ENCODE data around the gene EWSR1. TPM values are rescaled to one million over a fixed set of nuclear protein-coding genes. Genes with fewer than 3 reads are reported as not detected.

EWSR1 gene
- total RNA-seq, 1 donor from 2014 or later = 205 TPM

DNA sequence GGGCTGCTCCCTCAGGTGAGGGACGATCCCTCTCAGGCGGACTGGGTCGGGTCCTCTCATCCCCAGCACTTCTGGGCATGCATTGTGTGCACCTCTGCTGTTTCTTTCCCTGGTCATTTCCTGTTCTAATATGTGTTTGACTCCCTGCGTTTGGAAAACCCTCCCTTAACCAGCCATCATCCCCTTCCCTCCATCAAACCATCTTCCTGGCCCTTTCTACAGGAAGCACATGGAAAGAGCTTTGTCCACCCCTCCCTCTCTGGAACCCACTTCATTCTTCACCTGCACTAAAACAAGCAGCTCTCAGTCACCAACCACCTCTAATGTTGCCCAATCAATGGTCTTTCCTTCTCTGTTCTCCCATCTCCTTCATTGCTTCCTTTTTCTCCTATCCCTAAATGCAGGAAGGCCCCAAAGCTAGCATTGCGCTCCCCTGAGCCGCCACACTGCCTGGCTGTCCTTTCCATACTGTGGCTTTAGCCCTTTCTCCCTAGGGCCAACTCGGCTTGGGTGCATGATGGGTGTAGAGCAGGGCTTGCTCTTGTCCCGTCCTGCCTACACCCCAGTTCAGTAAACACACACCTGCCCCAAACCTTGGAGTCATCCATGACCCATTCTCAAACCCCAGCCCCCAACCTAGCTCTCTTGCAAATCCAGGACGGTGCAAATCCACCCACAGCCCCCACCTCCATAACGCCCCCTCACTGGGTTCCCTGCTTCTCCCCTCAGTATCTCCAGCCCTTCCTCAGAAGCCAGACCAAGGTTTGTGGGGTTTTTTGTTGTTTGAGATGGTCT, 32.9 kb downstream of the EWSR1 start:
- DNase-seq (ENCODE audit: low spot score in 2 of 2) = no peak
- FAIRE-seq = no peak

DNA sequence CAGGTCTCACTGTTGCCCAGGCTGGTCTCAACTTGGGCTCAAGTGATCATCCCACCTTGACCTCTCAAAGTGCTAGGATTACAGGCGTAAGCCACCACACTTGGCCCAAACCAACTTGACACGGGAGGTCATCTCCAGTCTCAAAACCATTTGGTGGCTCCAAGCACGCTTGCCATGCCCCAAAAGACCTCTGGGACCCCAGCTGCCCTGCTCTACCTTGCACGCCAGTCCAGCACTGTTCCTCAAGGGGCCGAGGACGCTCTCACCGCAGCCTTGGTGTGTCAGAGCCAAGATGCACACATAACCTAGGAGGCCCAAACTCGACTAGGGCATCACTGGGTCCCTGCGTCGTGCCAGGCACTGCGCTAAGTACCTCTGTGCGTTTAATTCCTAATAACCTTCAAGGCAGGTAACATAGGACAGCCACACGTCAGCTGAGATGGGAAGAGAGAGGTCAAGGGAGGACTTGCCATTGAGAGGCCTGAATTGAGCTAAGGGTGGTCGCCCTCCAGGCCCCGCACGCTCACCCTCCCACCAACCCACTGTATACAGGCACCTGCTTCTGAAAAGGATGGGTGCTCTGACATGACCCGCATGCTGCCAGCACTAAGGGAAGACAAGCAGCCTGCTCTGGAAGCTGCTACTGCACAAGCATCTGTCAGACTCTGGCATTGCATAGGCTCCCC, 33.8 kb downstream of the EWSR1 start:
- FAIRE-seq (no peak), DNase-seq (ENCODE audit: low spot score in 2 of 2) (no peak)

DNA sequence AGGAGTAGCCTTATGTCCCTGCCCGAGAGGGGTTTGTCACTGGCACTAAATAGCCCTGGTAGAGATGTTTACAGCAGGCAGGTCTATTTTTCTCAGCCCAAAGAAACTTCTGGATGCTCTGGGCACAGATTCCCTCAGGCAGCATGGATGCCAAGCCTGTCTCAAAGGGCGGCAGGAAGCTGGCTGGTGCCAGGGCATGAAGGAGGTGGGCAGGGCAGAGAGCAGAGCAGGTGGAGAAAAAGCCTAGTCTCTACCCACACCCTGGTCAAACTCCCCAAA, 34.3 kb downstream of the EWSR1 start:
- no peak for DNase-seq (ENCODE audit: low spot score in 2 of 2)
- no peak for FAIRE-seq

DNA sequence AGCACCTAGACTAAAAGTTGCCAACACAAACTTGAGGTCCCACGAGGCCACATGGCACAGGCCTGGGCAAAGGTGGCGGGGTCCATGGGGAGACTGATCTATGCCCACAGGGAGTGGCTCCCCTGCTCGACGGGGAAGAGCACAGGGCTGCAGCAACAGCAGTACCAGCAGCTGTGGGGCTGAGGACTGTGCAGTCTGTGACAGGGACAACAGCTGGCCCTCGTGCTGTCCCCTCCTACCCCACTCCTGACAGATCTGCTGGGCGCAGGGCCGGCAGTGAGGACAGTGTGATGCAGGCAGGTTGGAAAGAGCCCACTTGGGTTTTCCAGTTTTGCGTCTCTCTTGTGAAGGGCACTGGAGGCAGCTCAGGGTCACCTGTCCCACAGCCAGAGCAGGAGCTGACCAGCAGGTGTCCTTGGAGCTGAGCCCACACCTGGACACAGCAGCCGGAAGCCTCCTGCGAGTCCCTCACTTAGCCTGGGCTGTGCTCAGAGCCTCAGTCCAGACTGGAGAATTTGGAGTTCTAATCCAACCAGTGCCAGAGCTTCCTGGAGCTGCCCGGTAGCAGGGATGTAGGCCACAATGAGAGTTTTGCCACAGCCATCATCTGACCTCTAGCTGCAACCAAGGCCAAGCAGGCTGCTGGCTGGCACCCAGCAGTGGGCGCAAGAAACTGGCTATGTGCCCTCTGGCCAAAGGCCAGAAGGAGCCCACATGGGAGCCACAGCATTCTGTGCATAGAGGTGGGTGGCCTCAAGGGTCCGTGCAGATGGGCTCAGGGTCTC, 34.8 kb downstream of the EWSR1 start:
- peak in 1 of 2 donors; percentile 41 for DNase-seq (ENCODE audit: low spot score in 2 of 2)
- no peak for FAIRE-seq

DNA sequence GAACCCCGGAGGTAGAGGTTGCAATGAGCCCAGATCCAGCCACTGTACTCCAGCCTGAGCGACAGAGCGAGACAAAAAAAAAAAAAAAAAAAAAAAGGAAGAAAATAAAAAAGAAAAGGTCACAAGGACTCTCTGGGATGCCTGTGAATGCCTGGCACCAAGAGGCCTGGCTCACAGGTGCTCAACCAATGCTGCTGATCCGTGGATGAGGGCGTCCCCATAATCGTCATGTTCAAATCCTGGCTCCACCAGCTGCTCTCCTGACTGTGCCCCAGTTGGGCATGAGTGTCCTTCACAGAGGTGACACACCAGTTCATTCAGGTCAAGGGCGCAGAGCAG, 37.7 kb downstream of the EWSR1 start:
- no peak for FAIRE-seq
- no peak for DNase-seq (ENCODE audit: low spot score in 2 of 2)

DNA sequence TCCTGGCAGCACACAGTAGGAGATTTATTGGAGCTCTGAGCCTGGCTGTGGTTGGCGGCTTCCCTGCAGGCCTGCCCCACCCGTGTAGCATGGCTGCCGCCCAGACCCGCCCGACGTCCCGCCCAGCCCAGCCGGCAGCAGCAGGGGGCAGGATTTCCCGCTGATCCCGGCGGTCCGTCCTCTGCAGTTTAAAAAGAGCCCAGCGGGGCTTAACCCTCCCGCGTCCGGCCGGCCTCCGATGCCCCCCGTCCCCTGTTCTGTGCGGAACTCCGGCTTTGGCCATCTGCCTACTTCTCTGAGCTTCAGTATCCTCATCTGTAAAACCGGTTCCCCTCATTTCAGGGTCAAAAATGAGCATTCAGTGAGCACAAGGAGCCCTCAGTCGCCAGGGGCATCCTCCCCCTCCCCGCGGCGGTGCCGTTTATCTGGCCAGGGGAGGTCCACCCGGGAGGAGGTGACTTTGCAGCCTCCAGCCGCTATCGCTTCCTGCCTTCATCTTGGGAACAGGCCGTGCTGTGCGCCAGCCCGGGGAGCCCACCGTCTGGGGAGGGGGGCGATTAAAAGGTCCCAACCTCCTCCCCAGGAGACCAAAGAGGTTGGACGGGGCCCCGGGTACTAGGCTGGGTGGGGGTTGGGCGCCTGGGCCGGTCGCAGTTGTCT, 38.2 kb downstream of the EWSR1 start, which contains the start of gene GAS2L1:
GAS2L1 (plus strand) TSS at position 476 of the 660 bp plus-strand sequence. CDS start 1,456 bp downstream, outside the sequence.
- FAIRE-seq = no peak
- peak; percentile 85 to 90 for DNase-seq (ENCODE audit: low spot score in 2 of 2)

DNA sequence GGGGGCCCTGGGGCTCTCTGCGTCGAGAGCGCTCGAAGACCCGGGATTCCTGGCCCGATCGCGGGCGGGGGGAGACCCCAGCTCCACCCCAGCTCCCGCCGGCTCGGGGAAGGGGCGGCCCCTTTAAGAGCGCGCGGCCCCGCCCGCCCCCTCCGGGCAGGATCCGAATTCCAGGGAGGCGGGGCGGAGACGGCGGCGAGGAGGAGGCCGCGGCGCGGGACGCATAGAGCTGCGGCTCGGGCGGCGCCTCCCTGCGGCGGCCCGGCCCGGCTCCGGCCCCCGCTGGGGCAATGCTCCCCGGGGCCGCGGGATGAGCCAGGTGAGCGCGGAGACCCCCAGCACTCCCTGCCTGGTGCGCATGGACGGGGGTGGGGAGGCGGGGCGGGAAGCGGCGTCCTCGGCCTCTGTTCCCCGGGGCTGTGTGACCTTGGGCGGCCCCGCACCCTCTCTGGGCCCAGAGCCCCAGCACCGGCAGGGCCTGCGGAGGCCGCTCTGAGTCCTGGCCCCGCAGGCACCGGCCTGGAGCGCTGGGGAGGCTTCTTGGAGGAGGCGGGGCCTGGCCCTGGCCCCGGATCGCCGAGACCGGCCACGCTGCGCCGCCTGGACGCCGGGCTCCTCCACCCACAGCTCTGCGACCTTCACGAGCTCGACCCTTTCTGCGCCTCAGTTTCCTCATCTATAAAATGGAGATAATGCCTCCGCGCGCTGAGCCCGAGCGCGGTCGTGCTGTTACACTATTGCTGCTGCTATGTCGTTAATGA, 38.9 kb downstream of the EWSR1 start:
- DNase-seq (ENCODE audit: low spot score in 2 of 2) = peak; percentile 84 to 87
- no peak for FAIRE-seq

DNA sequence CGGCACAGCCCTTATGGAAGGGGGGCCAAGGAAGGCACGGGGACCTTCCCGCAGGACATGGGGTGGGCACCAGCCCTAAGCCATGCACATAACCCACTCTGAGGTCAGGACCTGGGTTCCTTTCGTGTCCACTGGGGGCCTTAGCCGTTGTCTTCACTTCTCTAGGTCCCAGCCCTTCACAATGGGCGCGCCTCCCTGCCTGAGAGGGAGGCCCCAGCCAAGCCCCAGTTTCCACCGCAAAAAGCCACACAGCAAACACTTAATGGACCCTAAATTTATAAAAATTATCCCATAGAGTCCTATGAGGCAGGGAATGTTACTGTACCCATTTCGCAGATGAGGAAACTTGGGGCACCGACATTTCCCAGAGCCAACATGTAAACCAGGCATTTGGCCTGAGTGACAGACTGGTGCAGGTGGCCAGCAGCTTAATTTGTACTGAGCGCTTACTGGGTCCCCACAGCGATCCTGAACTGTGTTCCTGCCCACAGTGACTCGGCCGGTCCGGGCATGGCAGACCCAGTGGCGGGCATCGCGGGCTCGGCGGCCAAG, 39.6 kb downstream of the EWSR1 start:
- FAIRE-seq (no peak), DNase-seq (ENCODE audit: low spot score in 2 of 2) (peak in 1 of 2 donors; percentile 32)

DNA sequence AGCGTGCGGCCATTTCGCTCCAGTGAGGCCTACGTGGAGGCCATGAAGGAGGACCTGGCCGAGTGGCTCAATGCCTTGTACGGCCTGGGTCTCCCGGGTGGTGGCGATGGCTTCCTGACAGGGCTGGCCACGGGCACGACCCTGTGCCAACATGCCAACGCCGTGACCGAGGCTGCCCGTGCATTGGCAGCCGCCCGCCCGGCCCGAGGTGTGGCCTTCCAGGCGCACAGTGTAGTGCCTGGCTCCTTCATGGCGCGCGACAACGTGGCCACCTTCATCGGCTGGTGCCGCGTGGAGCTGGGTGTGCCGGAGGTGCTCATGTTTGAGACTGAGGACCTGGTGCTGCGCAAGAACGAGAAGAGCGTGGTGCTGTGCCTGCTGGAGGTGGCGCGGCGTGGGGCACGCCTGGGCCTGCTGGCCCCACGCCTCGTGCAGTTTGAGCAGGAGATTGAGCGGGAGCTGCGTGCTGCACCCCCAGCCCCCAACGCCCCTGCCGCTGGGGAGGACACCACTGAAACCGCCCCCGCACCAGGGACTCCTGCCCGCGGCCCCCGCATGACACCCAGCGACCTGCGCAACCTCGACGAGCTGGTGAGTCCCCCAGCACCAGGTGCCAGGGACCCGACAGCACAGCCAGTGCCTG, 40.2 kb downstream of the EWSR1 start:
- no peak for FAIRE-seq
- no peak for DNase-seq (ENCODE audit: low spot score in 2 of 2)

DNA sequence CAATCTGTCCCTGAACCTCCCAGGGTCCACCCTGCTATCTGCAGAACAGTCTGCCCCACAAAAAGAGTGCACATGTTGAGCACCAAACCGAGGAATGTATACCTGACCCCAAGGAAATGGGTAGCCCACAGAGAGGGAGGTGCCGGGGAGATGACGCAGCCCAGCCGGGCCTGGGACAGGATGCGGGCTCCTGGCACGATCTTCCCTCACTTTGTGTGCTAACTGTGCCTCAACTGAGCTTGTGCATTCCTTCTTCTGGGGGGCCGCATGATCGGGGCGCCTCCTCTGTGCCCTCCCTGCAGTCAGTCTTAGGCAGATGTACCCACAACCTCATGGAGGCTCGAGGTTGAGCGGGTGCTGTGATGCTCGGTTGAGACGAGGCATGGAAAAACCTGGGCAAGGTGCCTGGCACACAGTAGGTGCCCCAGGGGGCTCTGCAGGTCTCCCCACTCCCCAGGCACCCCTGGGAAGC, 40.8 kb downstream of the EWSR1 start:
- DNase-seq (ENCODE audit: low spot score in 2 of 2) (no peak), FAIRE-seq (no peak)

DNA sequence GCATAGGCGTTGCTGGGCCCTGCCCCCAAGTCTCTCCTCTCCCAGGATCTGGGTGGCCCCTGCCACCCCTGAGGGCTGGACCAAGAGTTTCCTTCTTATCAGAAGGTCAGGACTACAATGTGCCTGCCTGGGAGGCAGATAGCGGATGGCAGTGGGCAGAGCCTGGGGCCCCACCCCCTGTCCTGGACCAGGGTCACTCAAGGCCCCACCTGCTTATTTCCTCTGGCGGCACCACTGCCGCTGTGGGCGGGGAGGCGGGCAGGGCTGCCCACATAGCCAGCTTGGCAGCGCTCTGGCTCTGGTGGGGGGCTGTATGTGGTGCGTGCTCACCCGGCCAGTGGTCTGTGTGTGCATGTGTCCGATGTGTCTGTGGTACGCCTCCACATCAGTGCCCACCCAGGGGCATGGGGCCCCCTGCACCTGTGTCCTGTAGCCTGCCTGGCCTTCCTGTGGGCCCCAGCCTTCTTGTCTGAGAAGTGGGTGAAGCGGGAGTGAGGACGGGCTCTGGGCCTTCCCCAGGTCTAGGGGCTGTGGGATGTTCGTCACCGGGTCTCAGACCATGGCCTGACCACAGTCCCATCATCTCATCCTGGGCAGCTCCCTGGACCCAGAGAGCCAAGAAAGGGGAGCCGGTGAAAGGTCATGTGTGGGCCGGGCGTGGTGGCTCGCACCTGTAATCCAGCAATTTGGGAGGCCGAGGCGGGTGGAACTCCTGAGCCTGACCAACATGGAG, 41.4 kb downstream of the EWSR1 start:
- FAIRE-seq = no peak

DNA sequence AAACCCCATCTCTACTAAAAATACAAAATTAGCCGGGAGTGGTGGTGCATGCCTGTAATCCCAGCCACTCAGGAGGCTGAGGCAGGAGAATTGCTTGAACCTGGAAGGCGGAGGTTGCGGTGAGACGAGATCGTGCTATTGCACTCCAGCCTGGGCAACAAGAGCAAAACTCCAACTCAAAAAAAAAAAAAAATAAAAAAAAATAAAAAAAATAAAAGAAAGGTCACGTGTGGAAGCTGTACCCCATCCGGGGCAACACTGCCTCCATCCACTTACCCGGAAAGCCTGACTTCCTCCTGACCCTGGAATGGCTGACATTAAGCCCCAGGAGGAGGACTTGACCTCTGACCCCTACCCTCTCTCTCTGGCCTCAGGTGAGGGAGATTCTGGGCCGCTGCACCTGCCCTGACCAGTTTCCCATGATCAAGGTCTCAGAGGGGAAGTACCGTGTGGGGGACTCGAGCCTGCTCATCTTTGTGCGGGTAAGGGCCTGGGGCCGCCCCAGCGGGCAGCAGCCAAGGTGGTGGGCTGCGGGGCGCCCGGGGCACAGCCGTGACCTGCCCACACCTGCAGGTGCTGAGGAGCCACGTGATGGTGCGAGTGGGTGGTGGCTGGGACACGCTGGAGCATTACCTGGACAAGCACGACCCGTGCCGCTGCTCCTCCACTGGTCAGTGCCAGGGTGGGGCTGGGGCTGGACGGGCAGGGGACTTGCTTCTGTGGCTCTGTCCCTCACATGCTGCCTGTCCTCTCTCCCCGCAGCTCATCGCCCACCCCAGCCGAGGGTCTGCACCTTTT, 42.2 kb downstream of the EWSR1 start:
- DNase-seq (ENCODE audit: low spot score in 2 of 2) (no peak), FAIRE-seq (no peak)

More for the DNA sequence above, 41.4 kb downstream of the EWSR1 start:
- DNase-seq (ENCODE audit: low spot score in 2 of 2) = no peak

DNA sequence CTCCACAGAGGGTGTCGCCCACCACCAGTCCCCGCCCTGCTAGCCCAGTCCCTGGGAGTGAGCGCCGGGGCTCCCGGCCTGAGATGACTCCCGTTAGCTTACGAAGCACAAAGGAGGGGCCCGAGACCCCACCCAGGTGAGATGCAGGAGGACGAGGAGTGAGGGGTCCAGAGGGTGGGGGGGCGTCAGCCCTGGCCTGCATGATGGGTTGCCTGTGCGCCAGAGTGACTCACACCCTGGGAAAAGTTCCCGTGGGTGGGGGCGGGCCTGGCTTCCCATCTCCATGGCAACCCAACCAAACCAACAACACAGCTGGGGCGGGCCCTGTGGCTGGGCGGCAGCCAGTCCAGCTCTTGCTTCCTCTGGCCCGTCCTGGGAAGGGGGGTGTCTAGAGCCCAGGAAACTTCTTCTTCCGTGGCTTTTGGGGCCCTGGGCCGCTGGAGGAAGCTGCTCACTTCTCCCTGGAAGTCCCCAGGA, 42.8 kb downstream of the EWSR1 start:
- FAIRE-seq (no peak), DNase-seq (ENCODE audit: low spot score in 2 of 2) (peak; percentile 98 to 99)

DNA sequence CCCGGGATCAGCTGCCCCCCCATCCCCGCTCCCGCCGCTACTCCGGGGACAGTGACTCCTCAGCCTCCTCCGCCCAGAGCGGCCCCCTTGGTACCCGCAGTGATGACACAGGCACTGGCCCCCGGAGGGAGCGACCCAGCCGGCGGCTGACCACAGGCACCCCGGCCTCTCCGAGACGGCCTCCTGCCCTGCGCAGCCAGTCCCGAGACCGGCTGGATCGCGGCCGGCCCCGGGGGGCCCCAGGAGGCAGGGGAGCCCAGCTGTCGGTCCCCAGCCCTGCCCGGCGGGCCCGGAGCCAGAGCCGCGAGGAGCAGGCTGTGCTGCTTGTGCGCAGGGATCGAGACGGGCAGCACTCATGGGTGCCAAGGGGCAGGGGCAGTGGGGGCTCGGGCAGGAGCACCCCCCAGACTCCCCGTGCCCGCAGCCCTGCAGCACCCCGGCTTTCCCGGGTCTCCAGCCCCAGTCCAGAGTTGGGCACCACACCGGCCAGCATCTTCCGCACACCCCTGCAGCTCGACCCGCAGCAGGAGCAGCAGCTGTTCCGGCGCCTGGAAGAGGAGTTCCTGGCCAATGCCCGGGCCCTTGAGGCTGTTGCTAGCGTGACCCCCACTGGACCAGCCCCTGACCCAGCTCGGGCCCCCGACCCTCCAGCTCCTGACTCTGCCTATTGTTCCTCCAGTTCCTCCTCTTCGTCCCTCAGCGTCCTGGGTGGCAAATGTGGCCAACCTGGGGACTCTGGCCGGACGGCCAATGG, 43.6 kb downstream of the EWSR1 start:
- FAIRE-seq = no peak
- no peak for DNase-seq (ENCODE audit: low spot score in 2 of 2)

DNA sequence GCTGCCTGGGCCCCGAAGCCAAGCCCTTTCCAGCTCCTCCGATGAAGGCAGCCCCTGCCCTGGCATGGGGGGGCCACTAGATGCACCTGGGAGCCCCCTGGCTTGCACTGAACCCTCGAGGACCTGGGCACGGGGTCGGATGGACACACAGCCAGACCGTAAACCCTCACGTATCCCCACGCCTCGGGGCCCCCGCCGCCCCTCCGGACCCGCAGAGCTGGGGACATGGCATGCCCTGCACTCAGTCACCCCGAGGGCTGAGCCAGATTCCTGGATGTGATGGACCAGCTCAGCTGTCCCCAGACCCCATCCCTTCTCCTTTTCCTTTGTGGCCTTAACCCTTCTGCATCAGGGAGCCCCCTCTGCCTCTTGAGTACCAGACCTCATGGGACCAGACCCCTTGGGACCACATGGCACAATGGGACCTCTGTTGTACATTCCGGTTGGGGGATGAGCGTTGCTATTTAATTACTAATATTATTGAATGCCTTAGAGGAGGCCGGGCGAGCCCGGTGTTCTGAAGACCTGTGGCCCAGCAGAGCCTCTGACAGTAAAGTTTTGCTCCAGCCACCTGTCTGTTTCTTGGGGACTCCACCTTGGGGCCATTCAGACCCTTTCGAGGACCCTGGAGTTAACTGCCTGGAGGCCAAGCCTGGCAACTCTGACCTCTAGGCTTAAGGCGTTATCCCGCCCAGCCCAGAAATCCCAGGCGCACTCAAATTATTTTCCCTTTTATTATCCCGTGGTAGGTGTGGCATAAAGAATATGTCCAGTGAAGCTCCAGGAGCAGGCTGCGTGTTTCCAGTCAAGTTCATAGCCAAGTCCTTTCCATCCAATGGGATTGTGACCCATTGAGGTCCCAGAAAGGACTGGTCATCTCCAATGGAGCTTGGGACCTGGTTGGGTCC, 44.4 kb downstream of the EWSR1 start:
- no peak for FAIRE-seq
- no peak for DNase-seq (ENCODE audit: low spot score in 2 of 2)

DNA sequence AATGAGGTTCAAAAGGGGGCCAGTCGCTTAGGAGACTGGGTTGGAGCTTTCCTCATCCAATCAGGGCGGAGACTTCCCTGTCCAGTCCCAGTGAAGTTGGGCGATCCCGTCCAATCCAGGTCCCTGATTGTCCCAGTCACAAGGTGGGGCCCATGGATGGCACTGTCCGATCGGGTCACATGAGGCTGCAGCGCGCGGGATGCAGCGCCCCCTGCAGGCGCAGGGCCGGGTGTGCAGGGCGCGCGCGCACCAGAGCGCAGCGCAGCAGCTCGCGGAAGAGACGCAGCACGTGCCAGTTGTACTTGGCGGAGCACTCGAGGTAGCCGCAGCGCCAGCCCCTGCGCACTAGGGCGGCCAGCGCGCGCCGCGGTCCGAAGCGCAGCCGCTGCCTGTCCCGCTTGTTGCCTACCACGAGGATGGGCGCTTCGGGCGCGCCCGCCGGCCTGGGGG, 45.1 kb downstream of the EWSR1 start:
- peak; percentile 61 to 67 for DNase-seq (ENCODE audit: low spot score in 2 of 2)
- no peak for FAIRE-seq

All from frontal cortex (tissue), 4 donors.